ENCODE data around the gene ALDH2. TPM values are rescaled to one million over a fixed set of nuclear protein-coding genes. Genes with fewer than 3 reads are reported as not detected.
"Not testable (repeated sequence)": the region's sequence is repeated elsewhere in the genome, so short reads cannot be mapped to it uniquely, and the experiment has no call there.

Gene ALDH2
- 90.6 TPM for polyA plus RNA-seq (2013, experiment 1 of 2; ENCODE audit: insufficient read length)
- polyA plus RNA-seq (2013, experiment 2 of 2; ENCODE audit: insufficient read length), result 90.4 TPM

DNA sequence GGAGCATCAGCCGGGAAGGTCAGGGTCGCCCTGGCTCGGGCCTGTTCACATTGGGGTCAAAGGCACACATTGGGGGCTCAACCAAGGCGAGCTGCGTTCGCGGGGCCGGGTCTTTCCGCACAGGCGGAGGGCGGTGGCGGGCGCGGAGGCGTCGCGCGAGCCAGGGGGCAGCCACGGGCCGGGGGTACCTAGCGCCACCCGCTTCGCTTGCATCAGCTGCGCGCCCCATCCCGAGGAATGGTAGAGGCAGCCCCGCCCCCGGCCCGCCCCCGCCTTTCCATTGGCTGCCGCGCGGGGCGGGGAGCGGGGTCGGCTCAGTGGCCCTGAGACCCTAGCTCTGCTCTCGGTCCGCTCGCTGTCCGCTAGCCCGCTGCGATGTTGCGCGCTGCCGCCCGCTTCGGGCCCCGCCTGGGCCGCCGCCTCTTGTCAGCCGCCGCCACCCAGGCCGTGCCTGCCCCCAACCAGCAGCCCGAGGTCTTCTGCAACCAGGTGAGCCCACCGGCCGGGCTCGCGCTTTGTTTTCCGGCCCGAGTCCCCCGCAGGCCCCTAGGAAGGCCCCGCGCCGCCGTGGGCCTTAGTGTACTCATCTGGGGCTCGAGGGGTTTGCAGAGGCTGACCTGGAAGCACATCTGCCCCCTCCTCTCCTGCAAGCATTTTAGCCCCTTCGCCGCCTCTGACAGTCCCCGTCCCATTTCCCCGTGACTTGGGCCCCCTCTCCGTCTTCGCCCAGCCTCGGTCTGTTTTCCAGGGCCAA lies at the start of gene ALDH2:
ALDH2 (plus strand) TSS at position 326 of the 754 bp plus-strand sequence; CDS start at position 376, 50 bp downstream.
- peak; percentile 75 for DNase-seq

GRCh38 chr12:111719316-111719715 lies 47.4 kb upstream of the ALDH2 start:
- not testable (repeated sequence) for DNase-seq

GRCh38 chr12:111720457-111720856 lies 46.3 kb upstream of the ALDH2 start:
- no peak for DNase-seq

- not testable (repeated sequence) for DNase-seq
Measured at GRCh38 chr12:111723646-111724360, 42.9 kb upstream of the ALDH2 start.

DNA sequence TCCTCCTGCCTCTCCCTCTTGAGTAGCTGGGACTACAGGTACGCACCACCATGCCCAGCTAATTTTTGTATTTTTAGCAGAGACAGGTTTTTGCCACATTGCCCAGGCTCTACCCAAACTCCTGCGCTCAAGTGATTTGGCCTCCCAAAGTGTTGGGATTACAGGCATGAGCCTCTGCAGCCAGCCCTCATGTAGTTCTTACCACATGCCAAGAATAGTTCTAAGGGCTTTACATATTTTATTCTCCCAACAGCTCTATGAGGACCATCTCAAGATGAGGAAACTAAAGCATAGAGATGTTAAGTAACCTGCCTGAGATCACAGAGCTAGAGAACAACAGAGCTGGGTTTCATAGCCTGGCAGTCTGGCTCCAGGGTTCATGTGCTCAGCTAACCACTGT lies 37.9 kb upstream of the ALDH2 start:
- no peak for DNase-seq

GRCh38 chr12:111730420-111730819 lies 36.3 kb upstream of the ALDH2 start:
- DNase-seq, result no peak

- DNase-seq, result no peak
Measured at GRCh38 chr12:111732786-111733185, 33.9 kb upstream of the ALDH2 start.

- no peak for DNase-seq
Measured at GRCh38 chr12:111733340-111733915, 33.3 kb upstream of the ALDH2 start.

DNA sequence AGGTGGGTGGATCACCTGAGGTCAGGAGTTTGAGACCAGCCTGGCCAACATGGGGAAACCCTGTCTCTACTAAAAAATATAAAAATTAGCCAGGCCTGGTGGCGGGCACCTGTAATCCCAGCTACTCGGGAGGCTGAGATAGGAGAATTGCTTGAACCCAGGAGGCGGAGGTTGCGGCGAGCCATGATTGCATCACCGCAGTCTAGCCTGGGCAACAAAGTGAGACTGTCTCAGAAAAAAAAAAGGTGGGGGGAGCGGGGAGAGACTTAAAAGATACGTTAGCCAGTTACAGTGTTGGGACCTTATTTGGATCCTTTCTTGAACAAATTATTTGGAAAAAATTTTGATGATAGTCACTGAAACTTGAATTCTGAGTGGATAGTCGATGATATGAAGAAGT lies 27.2 kb upstream of the ALDH2 start:
- not testable (repeated sequence) for DNase-seq

- no peak for DNase-seq
Measured at GRCh38 chr12:111741235-111741812, 25.4 kb upstream of the ALDH2 start.

GRCh38 chr12:111745211-111745610 lies 21.5 kb upstream of the ALDH2 start:
- no peak for DNase-seq

- DNase-seq, result no peak
Measured at GRCh38 chr12:111747333-111747732, 19.4 kb upstream of the ALDH2 start.

GRCh38 chr12:111748151-111748672 lies 18.5 kb upstream of the ALDH2 start:
- DNase-seq, result no peak

DNA sequence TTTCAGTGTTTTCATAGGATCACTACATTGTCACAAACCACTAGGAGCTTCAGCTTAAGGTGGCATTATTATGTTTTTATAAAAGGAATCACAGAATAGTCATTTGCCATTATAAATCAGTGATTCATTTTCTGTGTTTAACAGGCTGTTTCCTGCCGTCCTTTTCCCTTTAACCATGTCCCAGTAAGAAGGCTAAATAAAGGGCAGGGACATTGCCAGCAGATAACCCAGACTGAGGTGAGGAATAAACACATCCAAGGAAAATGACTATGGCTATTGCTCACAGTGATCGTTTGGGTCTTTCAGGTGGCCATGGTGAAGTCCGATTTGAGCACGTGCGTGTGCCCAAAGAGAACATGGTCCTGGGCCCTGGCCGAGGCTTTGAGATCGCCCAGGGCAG lies 17.9 kb upstream of the ALDH2 start:
- no peak for DNase-seq

GRCh38 chr12:111749391-111749790 lies 17.3 kb upstream of the ALDH2 start:
- DNase-seq, result no peak

- peak; percentile 47 for DNase-seq
Measured at GRCh38 chr12:111753144-111753881, 13.4 kb upstream of the ALDH2 start.

- DNase-seq, result no peak
Measured at GRCh38 chr12:111754671-111755070, 12.1 kb upstream of the ALDH2 start.

DNA sequence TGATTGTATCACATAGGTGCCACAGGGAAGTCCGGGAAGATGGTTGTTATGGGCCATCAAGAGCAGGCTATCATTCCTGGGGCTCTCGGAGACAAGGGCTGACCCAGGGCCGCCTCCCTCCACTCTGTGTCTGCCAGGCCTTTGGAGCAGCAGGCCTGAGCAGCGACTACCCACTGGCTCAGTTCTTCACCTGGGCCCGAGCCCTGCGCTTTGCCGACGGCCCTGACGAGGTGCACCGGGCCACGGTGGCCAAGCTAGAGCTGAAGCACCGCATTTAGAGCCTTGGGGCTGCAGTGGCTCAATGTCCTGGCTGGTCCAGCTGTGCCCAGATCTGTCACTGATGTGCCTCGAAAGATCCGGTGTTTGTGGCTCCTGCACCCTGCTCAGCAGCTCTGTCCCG lies 10.5 kb upstream of the ALDH2 start:
- DNase-seq, result no peak

DNA sequence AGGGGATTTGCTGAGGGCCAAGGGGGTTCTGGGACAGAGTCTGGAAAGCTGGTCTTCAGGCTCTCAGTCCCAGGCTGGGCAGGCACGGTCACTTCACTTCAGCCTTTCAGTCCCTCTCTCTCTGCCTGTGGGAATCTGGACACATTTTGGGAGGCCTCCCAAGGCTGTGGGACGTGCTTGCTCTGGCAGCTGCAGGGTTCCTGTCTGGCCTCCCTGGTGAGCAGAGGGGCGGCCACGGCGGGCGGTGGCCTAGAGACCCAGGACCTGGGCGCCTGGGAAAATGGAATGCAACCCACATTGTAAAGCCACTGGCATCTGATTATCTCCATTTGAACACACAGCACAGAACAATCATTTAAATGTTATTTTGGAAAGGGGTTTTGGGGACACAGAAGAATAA lies 10.1 kb upstream of the ALDH2 start:
- DNase-seq, result no peak

GRCh38 chr12:111757361-111758119 lies 9.2 kb upstream of the ALDH2 start:
- DNase-seq, result peak; percentile 33

- no peak for DNase-seq
Measured at GRCh38 chr12:111758120-111758561, 8.6 kb upstream of the ALDH2 start.

All from fibroblast of skin of abdomen (primary cell).